HG02840 (cell line): ENCODE measurements around the gene PCDHGB7.
"Not testable (repeated sequence)": the region's sequence is repeated elsewhere in the genome, so short reads cannot be mapped to it uniquely, and the experiment has no call there.

Experiments
- ATAC-seq: cut with Tn5 transposase; IDR thresholded peaks from one replicate; pipeline ENCODE4 v1.9.1; 2021; ENCODE audit warnings: mild to moderate bottlenecking, moderate library complexity, moderate number of reproducible peaks; ENCODE audit not compliant: unreplicated experiment, low FRiP score

PCDHGB7 gene

DNA sequence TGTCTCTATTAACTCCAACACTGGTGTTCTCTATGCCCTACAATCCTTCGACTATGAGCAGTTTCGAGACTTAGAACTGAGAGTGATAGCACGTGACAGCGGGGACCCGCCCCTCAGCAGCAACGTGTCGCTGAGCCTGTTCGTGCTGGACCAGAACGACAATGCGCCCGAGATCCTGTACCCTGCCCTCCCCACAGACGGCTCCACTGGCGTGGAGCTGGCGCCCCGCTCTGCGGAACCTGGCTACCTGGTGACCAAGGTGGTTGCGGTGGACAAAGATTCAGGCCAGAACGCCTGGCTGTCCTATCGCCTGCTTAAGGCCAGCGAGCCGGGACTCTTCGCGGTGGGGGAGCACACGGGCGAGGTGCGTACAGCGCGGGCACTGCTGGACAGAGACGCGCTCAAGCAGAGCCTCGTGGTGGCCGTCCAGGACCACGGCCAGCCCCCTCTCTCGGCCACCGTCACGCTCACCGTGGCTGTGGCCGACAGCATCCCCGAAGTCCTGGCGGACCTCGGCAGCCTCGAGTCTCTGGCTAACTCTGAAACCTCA is 5.3 kb downstream of the PCDHGB7 start:
- ATAC-seq: no peak

GRCh38 chr5:141427783-141428426 is 10.4 kb downstream of the PCDHGB7 start:
- no peak for ATAC-seq

GRCh38 chr5:141430332-141431113 is 13.0 kb downstream of the PCDHGB7 start, which contains the start of gene PCDHGA12:
Gene PCDHGA12, plus strand, starts transcription at chr5:141430507. Its CDS starts 253 bp downstream, at chr5:141430760.
- no peak for ATAC-seq

DNA sequence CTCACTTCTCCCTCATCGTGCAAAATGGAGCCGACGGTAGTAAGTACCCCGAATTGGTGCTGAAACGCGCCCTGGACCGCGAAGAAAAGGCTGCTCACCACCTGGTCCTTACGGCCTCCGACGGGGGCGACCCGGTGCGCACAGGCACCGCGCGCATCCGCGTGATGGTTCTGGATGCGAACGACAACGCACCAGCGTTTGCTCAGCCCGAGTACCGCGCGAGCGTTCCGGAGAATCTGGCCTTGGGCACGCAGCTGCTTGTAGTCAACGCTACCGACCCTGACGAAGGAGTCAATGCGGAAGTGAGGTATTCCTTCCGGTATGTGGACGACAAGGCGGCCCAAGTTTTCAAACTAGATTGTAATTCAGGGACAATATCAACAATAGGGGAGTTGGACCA is 13.8 kb downstream of the PCDHGB7 start:
- no peak for ATAC-seq

DNA sequence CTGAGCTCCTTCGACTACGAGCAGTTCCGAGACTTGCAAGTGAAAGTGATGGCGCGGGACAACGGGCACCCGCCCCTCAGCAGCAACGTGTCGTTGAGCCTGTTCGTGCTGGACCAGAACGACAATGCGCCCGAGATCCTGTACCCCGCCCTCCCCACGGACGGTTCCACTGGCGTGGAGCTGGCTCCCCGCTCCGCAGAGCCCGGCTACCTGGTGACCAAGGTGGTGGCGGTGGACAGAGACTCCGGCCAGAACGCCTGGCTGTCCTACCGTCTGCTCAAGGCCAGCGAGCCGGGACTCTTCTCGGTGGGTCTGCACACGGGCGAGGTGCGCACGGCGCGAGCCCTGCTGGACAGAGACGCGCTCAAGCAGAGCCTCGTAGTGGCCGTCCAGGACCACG is 14.8 kb downstream of the PCDHGB7 start:
- not testable (repeated sequence) for ATAC-seq

DNA sequence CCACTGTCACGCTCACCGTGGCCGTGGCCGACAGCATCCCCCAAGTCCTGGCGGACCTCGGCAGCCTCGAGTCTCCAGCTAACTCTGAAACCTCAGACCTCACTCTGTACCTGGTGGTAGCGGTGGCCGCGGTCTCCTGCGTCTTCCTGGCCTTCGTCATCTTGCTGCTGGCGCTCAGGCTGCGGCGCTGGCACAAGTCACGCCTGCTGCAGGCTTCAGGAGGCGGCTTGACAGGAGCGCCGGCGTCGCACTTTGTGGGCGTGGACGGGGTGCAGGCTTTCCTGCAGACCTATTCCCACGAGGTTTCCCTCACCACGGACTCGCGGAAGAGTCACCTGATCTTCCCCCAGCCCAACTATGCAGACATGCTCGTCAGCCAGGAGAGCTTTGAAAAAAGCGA is 15.2 kb downstream of the PCDHGB7 start:
- not testable (repeated sequence) for ATAC-seq

GRCh38 chr5:141434006-141434405 is 16.5 kb downstream of the PCDHGB7 start:
- no peak for ATAC-seq

DNA sequence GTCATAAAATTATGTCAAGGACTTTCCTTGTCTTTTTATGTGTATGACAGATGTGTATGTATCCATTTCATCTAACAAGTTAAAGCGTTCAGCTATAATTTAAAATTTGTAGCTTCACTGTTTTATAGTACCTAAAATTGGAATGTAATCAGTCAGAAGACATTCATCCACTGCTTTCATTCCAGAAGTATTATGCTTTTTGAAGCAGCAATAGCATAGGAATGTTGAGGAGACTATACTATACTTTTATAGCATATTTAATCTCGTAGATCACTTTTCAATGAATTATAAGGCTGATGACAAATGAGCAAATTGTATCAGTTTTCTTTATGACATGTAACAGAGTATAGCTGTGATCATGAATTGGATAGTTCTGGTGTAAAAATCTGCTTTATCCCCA is 19.7 kb downstream of the PCDHGB7 start:
- ATAC-seq: no peak

- no peak for ATAC-seq
Observed at GRCh38 chr5:141439411-141440141, 22.1 kb downstream of the PCDHGB7 start.

DNA sequence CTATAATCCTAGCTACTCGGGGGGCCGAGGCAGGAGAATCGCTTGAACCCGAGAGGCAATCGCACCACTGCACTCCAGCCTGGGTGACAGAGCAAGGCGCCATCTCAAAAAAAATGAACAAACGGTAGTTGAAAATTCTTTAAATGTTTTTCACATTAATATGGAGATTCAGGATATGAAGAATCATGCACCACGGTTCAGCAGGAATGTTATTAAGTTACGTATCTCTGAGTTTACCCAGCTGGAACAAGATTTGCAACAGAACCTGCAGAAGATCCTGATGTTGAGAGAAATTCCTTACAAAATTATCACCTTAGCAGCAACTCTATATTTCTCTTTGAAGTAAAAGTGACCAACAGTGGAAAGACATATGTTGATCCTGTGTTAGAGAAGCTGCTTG is 22.9 kb downstream of the PCDHGB7 start:
- no peak for ATAC-seq

DNA sequence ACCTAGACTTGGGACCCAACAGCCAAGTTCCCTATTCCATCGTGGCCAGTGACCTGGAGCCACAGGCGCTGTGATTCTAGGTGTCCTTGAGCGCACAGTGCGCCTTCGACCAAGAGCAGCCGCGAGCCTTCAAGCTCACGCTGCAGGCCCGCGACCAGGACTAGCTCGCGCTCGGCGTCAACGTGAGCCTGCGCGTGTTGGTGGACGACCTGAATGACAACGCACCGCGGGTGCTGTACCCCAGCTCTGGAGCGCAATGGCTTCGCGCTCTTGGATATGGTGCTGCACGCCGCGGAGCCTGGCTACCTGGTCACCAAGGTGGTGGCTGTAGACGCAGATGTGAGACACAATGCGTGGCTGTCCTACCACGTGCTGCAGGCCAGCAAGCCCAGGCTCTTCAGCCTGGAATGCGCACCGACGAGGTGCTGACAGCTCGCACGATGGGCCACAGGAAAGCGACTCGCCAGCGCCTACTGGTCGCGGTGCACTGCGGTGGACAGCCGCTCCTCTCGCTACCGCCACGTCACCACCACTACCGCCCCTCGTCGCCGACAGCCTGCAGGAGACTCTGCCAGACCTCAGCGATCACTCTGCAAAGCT is 24.2 kb downstream of the PCDHGB7 start:
- no peak for ATAC-seq

GRCh38 chr5:141465351-141465750 is 47.9 kb downstream of the PCDHGB7 start:
- ATAC-seq: no peak
